ENCODE data around the gene ZNF574.

- TF ChIP-seq POLR2A (IDR thresholded peaks at IDR 0.05; ENCODE audit: low read depth, low read length): no peak
- TF ChIP-seq POLR2AphosphoS5 (IDR thresholded peaks at IDR 0.05; ENCODE audit: low read depth, low read length): no peak
Measured at GRCh38 chr19:42115705-42116104, 39.7 kb downstream of the ZNF574 start.

Measured in GM12891 (cell line).